ENCODE results near the gene ZNF106.

Gene ZNF106

GRCh38 chr15:42363487-42363886, 127.5 kb downstream of the ZNF106 start:
- H3K9me3 ChIP-seq (ENCODE audit: low read length): no peaks in the 10 kb centered on the region
- no peak overlapping the region for H3K27ac ChIP-seq (ENCODE audit: low read depth, low read length)
- no peak overlapping the region for H3K4me3 ChIP-seq (ENCODE audit: low read depth in 1 of 2, low read length in 2 of 2)
- no peaks in the 10 kb centered on the region for H3K27me3 ChIP-seq (ENCODE audit: control insufficient read depth in 1 of 2, insufficient read depth in 2 of 2, low read length in 2 of 2)
- H3K4me1 ChIP-seq (ENCODE audit: insufficient read depth, low read length): no peaks in the 10 kb centered on the region
- H3K36me3 ChIP-seq (ENCODE audit: insufficient read depth, low read length): no peaks in the 10 kb centered on the region
- no peak overlapping the region for H3K9ac ChIP-seq (ENCODE audit: low read length)
